Head of caudate nucleus (tissue), 42 donors: ENCODE data around the gene LIPH.

Source experiments
- DNase-seq, 42 donors: peaks; one replicate each; pipeline versions ENCODE4 v3.0.0 to v3.0.0-alpha.2; 2020 to 2021; ENCODE audit warnings: mixed read lengths in 7 of 42
- intact Hi-C: fragments of 100-400 bp; cut with DNase I; formaldehyde crosslinking; loops from one replicate; pipeline ENCODE4 v1.15.0; 2022

Gene LIPH

GRCh38 chr3:185555101-185555501 is 2.7 kb upstream of the LIPH start:
- no peak for DNase-seq
- intact Hi-C loops: no loop called here

DNA sequence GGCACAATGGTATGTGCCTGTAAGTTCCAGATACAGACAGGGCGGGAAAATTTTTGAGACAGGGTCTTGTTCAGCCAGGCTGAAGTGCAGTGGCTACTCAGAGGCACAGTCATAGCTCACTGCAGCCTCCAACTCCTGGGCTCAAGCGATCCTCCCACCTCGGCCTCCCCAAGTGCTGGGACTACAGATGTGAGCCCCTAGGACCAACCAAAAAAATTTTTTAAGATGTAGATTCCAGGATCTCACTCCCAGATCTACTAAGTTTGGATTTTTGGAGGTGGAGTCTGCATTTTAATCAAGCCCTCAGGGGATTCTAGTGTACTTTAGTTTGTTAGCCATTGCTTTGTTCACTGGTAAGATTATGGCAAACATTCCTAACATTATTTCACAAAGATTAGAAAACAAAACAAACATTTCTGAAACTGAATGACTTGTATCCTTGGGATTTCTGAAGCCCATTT is 2.7 kb downstream of the LIPH start:
- intact Hi-C loops: no loop called here
- DNase-seq: peak in 1 of 42 donors; percentile 29

DNA sequence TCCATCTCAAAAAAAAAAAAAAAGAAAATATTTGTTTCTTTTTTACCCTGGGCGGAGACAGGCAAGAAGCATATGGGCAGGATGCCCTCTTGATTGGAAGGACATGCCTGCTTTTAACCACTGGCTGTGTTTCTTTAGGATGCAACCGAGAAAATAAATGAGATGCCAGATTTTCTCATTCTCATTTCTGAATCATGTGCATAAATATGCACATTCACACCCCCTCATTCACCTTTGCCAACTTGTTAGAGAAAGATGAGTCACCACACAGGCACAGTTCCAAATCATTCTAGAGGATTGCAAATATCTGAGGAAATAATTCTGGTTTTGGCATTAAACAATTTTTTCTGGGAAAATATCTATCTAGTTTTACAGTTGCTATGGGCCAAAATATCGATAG is 3.3 kb downstream of the LIPH start:
- intact Hi-C loops: no loop called here
- DNase-seq: peak in 13 of 42 donors; percentile 21 to 77 (median 47)

DNA sequence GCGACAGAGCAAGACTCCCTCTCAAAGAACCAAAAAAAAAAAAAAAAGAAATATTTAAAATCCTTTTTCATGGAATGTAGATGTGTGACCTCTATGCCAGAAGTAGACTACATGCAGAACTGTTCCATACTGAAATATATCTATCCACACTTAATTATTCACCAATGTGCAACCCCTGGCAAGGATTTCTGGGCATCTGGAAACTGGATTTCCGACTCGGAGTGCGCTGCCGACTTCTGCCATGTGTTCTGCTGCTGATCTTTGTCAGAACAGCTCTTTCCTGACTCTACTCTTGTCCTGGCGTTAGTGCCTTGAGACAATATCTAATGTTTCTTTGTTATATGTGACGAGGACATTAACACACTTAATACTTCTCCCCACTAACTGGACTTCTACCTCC is 11.7 kb downstream of the LIPH start:
- no peak for DNase-seq
- intact Hi-C loops: no loop called here

DNA sequence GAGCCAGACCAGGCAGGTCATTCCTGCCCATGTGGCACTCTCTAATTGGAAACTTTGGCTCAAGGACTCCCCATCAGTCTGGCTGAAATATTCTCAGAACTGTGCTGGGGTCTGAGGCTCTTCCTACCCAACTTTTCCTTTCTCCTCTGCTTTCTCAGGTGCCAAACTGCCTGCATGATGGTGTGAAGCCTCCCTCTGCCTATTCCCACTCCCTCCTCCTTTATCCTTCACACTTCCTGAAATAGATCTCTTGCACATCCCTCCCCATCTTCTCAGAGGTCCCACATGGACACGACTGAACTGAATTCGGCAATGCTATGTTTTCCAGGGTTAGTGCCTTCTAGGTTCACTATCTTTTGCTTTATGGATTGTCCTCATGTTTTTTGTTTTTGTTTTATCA is 12.5 kb downstream of the LIPH start:
- intact Hi-C loops: no loop called here
- no peak for DNase-seq

DNA sequence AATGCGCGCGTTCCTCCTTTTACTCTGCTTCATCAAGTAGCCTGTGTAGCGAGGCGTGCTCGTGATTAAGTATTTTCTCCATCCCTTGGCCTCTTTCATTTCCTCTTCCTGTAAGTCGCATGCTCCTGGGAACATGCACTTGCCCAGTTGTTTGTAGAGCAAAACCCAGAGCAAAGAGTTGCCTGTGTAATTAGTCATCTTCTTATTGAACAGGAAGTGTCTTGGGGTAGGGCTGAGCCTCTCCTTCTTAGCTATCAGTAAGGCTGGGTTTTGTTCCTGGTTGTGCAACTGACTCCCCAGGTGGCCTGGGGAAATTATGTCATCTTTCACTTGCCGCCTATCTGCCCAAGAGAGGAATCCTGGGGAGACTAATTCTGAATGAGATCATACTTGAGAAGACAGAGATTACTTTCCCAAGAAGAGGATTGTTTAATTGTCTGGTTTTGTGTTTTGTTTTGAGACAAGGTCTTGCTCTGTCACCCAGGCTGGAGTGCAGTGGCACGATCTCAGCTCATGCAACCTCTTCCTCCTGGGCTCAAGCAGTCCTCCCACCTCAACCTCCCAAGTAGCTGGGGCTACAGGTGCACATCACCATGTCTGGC is 14.9 kb downstream of the LIPH start:
- DNase-seq: peak in 7 of 42 donors; percentile 9 to 44 (median 23)
- intact Hi-C loops: no loop called here

DNA sequence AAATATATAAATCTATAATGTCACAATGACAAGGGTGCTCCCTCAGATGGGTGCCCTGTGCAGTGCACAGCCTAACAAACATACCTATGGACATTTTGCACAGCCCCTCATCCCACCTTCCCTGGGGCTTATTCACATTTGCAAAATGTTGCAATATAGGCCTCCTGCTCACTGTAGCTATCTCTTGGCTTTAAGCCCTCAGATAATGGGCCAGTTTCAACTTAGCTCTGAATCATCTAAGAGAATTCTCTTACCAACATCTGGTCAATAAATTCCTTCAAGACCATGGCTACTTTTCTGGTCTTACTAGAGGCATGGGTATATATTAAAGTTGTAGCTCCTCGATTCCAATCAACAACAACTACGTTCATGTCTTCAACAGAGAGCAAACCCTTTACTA is 17.9 kb downstream of the LIPH start:
- peak in 1 of 42 donors; percentile 19 for DNase-seq
- intact Hi-C loops: no loop called here

- intact Hi-C loops: no loop called here
- peak in 3 of 42 donors; percentile 9 to 16 (median 10) for DNase-seq
Measured at GRCh38 chr3:185532901-185533300, 19.5 kb downstream of the LIPH start.

DNA sequence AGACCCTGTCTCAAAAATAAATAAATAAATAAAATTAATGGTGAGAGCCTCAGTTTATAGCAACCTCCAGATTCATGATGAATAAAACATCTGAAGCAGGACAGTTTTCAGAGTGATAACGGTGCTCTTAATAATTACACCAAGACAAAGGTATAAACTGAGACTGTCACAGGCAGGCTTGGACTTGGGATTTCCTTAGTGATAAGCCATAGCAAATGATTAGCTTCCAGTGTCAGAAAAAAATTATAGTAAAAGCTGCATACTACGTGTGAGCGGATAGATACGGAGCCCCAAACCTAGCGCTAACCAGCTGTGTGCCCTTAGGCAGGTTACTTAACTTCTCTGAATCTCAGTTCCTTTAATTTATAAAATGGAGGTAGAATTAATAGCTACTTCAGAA is 21.5 kb downstream of the LIPH start:
- DNase-seq: no peak
- intact Hi-C loops: no loop called here

DNA sequence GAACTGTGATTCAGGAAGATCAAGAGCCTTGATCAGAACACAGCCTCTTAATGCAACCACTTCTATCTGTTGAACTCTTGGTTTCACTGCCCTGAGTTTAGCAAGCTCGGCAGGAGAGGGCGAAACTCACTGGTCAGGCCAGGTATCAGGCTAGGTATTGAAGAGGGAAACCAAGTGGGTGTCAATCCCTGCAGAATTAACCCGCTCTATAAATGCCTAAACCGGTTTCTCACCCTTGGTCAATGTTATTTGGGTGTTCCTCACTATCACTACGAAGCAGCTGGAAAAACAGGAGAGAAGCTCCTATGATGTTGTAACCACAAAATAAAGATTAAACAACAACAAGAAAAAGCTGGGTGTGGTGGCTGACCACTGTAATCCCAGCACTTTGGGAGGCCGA is 23.9 kb downstream of the LIPH start:
- no peak for DNase-seq
- intact Hi-C loops: no loop called here

- intact Hi-C loops: no loop called here
- DNase-seq: no peak
Measured at GRCh38 chr3:185527364-185527763, 25.0 kb downstream of the LIPH start.

DNA sequence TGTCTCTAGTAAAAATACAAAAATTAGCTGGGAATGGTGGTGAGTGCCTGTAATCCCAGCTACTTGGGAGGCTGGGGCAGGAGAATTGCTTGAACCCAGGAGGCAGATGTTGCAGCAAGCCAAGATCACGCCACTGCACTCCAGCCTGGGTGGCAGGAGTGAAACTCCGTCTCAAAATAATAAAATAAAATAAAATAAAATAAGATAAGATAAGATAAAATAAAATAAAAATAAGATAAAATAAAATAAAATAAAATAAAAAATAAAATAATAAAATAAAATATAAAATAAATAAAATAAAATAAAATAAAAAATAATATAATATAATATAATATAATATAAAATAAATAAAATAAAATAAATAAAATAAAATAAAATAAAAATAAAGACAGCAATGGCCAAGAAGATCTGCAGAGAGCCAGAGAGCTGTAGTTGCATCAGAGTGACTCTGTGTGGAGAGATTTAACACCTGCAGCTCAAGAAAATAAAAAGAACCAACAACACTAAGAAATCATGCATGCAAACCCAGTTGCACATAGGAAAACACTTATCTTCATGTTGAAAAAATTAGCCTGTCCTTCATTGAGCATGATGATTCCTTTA is 25.9 kb downstream of the LIPH start:
- DNase-seq: no peak
- intact Hi-C loops: no loop called here

GRCh38 chr3:185521349-185522138 is 30.8 kb downstream of the LIPH start:
- DNase-seq: no peak

GRCh38 chr3:185519021-185519420 is 33.4 kb downstream of the LIPH start:
- intact Hi-C loops: no loop called here
- no peak for DNase-seq

More at GRCh38 chr3:185521349-185522138, 30.8 kb downstream of the LIPH start:
- intact Hi-C loops: no loop called here

DNA sequence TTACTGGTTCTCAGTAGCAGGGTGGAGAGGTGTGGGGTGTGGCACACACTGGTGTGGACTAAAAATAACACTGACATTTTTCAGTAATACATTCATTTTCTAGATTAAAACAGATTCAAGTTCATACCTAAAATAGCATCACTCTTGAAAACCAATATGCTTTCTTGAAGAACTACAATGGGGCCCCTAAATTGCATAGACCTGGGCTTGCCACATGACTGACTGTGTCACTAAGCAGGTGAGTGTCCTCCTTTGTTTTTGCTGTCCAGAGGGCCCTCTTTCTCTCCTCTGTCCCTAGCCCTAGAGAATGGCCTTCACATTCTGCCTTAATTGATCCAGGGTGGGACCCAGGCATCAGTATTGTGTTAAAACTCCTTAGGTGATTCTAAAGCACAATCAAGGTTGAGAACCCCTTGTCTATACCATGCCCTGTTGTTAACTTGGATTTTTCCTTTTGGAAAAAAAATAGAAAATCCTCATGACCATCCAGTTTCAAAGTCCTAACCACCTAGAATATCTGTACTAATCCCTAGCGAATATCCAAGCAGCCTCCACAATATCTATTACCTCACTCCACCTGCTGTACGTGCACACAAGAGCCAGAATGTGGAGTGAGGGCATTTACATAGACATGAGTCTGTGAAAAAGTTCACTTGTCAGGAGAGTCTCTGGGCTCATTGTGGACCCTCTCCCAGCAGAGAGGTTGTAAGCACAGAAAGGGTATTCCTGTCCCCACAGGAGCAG is 34.8 kb downstream of the LIPH start:
- no peak for DNase-seq
- intact Hi-C loops: no loop called here

- DNase-seq: no peak
- intact Hi-C loops: no loop called here
Measured at GRCh38 chr3:185511711-185512110, 40.7 kb downstream of the LIPH start.

DNA sequence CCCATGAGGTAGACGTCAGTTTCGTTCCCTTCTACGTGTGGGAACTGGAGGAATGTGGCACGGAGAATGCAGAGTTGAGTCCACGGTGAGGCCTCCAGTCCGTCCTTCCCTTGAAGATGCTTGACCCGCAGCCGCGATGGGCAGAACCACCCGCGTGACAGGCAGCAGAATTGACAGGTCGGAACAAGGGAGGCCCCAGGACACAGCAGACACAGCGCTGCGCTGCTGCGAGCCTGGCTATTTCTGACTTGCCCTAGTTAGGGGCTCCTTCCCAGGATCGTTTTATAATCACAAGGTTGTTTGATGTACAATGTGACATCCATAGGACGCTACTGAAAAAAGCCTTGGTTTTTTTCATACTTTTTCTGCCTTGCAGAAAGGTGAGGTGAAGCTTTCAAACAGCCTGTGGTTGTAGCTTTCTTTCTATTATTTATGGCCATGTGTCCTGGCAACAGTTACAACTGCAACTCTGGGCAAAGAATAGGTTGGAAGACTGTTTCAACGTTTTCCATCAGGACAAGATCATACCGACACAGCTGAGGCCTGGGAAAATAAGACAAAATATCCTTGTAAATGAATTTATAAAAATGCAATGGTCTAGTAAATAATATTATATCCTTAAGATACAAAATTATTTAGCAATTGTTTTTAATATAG is 43.9 kb downstream of the LIPH start:
- DNase-seq: no peak
- intact Hi-C loops: no loop called here

DNA sequence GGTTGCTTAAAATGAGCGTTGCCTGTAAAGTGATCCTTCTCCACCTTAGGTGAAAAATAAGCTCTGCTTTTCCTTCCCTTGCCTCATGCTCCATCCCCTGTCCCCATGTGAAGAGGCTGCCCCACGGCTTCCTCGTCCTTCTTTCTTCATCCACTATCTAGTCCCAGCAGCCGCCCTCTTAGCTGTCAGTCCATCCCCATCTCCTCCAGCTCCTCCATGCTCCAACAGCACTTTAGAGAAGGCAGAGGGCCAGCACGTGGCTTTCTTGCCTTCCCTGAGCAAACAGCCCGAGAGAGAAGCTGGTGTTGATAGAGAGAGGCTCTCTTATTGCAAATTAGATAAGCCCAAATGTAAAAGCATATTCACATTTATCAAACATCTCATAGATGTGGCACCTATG is 44.5 kb downstream of the LIPH start:
- intact Hi-C loops: no loop called here
- DNase-seq: no peak

GRCh38 chr3:185504636-185505035 is 47.8 kb downstream of the LIPH start:
- no peak for DNase-seq
- intact Hi-C loops: no loop called here
